Measurements from ENCODE around the gene PRSS36. TPM values are rescaled to one million over a fixed set of nuclear protein-coding genes. Genes with fewer than 3 reads are reported as not detected.

PRSS36 gene
- total RNA-seq, 1 experiment from 2014 or later, result 0.66 TPM

DNA sequence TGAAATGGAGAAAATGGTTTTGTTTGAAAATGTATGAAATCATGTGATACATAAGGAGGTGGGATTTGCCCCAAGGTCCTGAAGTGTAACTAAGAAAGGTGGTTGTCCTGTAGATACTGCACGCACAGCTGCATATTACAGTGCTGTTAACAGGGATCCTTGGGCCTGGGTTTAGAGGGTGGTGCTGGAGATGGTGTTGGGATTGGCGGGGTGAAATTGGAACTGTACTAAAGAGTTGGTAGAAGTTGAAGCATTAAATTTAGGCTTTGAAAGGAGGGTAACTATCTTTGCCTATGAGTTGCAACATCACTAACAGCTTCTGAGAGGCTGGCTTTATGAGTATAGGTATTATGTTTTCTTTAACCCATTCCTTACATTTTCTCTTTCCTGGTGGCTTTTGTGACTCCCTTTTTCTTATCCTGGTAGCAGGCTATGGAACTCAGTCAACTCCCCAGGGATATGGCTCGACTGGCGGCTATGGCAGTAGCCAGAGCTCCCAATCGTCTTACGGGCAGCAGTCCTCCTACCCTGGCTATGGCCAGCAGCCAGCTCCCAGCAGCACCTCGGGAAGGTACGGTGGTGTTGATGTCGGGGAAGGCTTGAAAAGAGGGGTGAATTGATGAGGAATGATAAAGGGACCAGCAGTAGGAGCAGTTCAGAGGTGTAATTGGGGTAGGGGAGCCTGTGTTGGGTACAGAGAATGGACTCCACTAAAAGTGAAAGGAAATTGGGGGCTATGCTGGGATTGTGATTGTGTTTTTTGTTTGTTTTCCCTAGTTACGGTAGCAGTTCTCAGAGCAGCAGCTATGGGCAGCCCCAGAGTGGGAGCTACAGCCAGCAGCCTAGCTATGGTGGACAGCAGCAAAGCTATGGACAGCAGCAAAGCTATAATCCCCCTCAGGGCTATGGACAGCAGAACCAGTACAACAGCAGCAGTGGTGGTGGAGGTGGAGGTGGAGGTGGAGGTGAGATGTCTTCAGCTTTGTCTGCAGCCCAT is 33.9 kb upstream of the PRSS36 start:
- Histone ChIP-seq H2BK15ac (ENCODE audit: low read depth, low read length) (no peak overlapping the region), H3K27me3 (ENCODE audit: insufficient read depth, low read length) (no peaks in the 10 kb centered on the region), H3K79me2 (ENCODE audit: insufficient read depth, low read length) (peaks cover 42% of the 10 kb centered on the region), H4K8ac (replicated peaks; ENCODE audit: insufficient read length, low read depth, low read length) (no peak overlapping the region), H4K5ac (ENCODE audit: insufficient read length, low read depth, low read length) (no peak overlapping the region), H3K56ac (ENCODE audit: insufficient read length, low read depth, low read length) (no peak overlapping the region), H3K27ac (ENCODE audit: insufficient read length, low read depth, low read length) (no peak overlapping the region), H3K4me1 (ENCODE audit: insufficient read depth, low read length) (no peaks in the 10 kb centered on the region; the same call in 1 of the 2 replicates), H3K9me3 (ENCODE audit: control insufficient read depth, low read depth, low read length) (no peaks in the 10 kb centered on the region), H2BK12ac (ENCODE audit: insufficient read length, low read depth, low read length) (no peak overlapping the region), H3K14ac (ENCODE audit: insufficient read depth, low read length) (no peak overlapping the region), H2AK5ac (ENCODE audit: insufficient read length, low read length) (no peak overlapping the region), H3K4ac (ENCODE audit: low read depth, low read length) (no peak overlapping the region), H2BK120ac (ENCODE audit: low read depth, low read length, poor library complexity, severe bottlenecking) (no peak overlapping the region), H2AFZ (ENCODE audit: low read length) (no peak overlapping the region), H3K4me2 (ENCODE audit: insufficient read depth, insufficient read length, low read length) (no peak overlapping the region), H3K23me2 (ENCODE audit: insufficient read length, low read depth, low read length, poor library complexity, severe bottlenecking) (peaks cover 9% of the 10 kb centered on the region), H3K9ac (ENCODE audit: extremely low read depth, insufficient read length, low read length) (no peak overlapping the region), H3T11ph (ENCODE audit: low read length) (no peak overlapping the region), H4K91ac (ENCODE audit: insufficient read length, low read depth, low read length) (no peak overlapping the region), H3K18ac (ENCODE audit: insufficient read length, low read depth, low read length) (no peak overlapping the region), H4K20me1 (ENCODE audit: control insufficient read depth, insufficient read depth, insufficient read length) (no peaks in the 10 kb centered on the region), H3K23ac (ENCODE audit: insufficient read length, low read depth, low read length) (no peak overlapping the region), H2BK20ac (ENCODE audit: low read depth, low read length, poor library complexity, severe bottlenecking) (no peak overlapping the region), H2BK5ac (ENCODE audit: insufficient read length, low read length) (no peak overlapping the region), H3K79me1 (ENCODE audit: insufficient read depth, low read depth, low read length, poor library complexity, severe bottlenecking) (peaks cover 19% of the 10 kb centered on the region)
- no CpG with 5 or more reads among the region's 10 CpGs for WGBS (ENCODE audit: extremely low coverage, insufficient read length, low lambda C conversion rate)
- Mint-ChIP-seq H3K4me3 (peak overlapping the region; percentile 97 to 99), H3K27ac (peak overlapping the region in 2 of 3 experiments; percentile 89 to 90; a peak in 5 of 7 replicates), H3K36me3 (ENCODE audit: insufficient read depth in 1 of 3, low read depth in 3 of 3) (peaks cover 76 to 80% (median 79%) of the 10 kb centered on the region in 3 experiments), H3K9me3 (no peaks in the 10 kb centered on the region; a peak in 2 of 5 replicates), H3K27me3 (ENCODE audit: low read depth) (peaks cover 4% of the 10 kb centered on the region), H3K4me1 (peaks cover 28 to 39% of the 10 kb centered on the region in 2 experiments)
- TF ChIP-seq, protein P1, sequence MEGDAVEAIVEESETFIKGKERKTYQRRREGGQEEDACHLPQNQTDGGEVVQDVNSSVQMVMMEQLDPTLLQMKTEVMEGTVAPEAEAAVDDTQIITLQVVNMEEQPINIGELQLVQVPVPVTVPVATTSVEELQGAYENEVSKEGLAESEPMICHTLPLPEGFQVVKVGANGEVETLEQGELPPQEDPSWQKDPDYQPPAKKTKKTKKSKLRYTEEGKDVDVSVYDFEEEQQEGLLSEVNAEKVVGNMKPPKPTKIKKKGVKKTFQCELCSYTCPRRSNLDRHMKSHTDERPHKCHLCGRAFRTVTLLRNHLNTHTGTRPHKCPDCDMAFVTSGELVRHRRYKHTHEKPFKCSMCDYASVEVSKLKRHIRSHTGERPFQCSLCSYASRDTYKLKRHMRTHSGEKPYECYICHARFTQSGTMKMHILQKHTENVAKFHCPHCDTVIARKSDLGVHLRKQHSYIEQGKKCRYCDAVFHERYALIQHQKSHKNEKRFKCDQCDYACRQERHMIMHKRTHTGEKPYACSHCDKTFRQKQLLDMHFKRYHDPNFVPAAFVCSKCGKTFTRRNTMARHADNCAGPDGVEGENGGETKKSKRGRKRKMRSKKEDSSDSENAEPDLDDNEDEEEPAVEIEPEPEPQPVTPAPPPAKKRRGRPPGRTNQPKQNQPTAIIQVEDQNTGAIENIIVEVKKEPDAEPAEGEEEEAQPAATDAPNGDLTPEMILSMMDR (conservative IDR thresholded peaks at IDR 0.05), result no peak
- no peak for DNase-seq

Data from H9 (cell line).